Left ventricle myocardium inferior (tissue), 1 donor: Measurements from ENCODE around the gene IMP4. TPM values are rescaled to one million over a fixed set of nuclear protein-coding genes. Genes with fewer than 3 reads are reported as not detected.
"Not testable (repeated sequence)": the region's sequence is repeated elsewhere in the genome, so short reads cannot be mapped to it uniquely, and the experiment has no call there.

Source experiments
- DNase-seq: peaks from one replicate; pipeline ENCODE4 v3.0.0-alpha.2; 2020
- H3K27ac ChIP-seq: fragments of 200-600 bp; replicated peaks from 2 replicates; pipeline ENCODE4 v1.8.0; 2021
- H3K27me3 ChIP-seq: fragments of 200-600 bp; 2 replicates; pipeline ENCODE4 v1.8.0; 2021; ENCODE audit warnings: low read depth
- H3K36me3 ChIP-seq: fragments of 200-600 bp; 2 replicates; pipeline ENCODE4 v1.8.0; 2021
- H3K4me1 ChIP-seq: fragments of 200-600 bp; 2 replicates; pipeline ENCODE4 v1.8.0; 2021
- H3K4me3 ChIP-seq: fragments of 200-600 bp; 2 replicates; pipeline ENCODE4 v1.8.0; 2021; ENCODE audit warnings: mild to moderate bottlenecking, moderate library complexity
- H3K9me3 ChIP-seq: fragments of 200-600 bp; replicated peaks from 2 replicates; pipeline ENCODE4 v1.8.0; 2021
- intact Hi-C: fragments of 100-400 bp; cut with micrococcal nuclease; formaldehyde crosslinking; loops from one replicate; pipeline ENCODE4 v1.11.0; 2022
- total RNA-seq: library from RNA; stranded (reverse); fragmentation: NEBNext Ultra II Directional; extraction: Animal tissue kit (Norgen Biotek cat#: 25700); gene quantifications from one replicate; pipeline ENCODE4 v1.2.1, GENCODE V29; 2021
- TF ChIP-seq, protein P1 (sequence below): fragments of 200-600 bp; IDR thresholded peaks from 2 replicates; pipeline ENCODE4 v1.8.0; 2021; ENCODE audit warnings: antibody characterized with exemption, mild to moderate bottlenecking, borderline replicate concordance
- donor health status: DM: no; HTN: yes; CAD: no; lungs with severe emphysema.

IMP4 gene
- total RNA-seq, 1 donor from 2014 or later, result 57.2 TPM

DNA sequence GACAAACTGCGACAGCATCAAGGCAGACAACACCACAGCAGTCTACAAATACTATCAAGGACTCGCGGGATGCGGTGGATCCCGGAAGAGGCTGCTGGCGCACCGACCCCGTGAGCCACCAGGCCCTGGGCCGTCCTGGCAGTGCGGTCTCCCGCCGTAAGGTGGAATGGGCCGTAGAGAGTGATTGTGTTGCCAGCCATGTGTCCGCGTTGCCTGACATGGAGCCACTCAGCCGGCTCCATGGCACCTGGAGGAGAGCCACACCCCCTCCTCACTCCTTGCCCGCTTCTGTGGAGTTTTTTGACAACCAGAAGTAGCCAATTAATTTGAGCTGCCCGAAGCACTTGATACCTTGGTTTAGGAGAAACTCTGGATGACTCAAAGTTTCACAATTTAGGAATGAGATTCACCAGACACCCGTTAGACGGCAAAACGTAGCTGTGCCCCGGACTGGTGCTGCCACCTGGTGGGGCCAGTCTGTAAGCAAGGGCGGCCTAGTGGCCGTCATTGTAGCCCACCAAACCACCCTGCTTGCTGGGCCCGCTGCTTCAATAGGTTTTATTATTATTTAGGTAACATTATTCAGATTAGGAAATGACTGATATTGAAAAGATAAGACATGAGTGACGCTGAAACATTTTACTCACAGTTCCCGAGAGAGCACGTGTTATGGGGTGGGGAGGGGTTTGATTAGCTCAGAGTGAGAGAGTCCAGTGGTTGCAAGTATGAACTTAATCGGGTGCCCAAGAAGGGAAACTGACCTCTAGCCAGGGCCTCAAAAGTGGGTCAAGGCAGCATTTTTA lies 10.2 kb upstream of the IMP4 start:
- peaks cover 13% of the 10 kb centered on the region for H3K4me1 ChIP-seq
- peak overlapping the region; percentile 33 for H3K4me3 ChIP-seq
- intact Hi-C loops, result no loop called here
- no peak overlapping the region for H3K27ac ChIP-seq
- H3K36me3 ChIP-seq, result no peaks in the 10 kb centered on the region
- peak; percentile 71 for DNase-seq
- H3K9me3 ChIP-seq, result peaks cover 4% of the 10 kb centered on the region
- TF ChIP-seq, protein P1, sequence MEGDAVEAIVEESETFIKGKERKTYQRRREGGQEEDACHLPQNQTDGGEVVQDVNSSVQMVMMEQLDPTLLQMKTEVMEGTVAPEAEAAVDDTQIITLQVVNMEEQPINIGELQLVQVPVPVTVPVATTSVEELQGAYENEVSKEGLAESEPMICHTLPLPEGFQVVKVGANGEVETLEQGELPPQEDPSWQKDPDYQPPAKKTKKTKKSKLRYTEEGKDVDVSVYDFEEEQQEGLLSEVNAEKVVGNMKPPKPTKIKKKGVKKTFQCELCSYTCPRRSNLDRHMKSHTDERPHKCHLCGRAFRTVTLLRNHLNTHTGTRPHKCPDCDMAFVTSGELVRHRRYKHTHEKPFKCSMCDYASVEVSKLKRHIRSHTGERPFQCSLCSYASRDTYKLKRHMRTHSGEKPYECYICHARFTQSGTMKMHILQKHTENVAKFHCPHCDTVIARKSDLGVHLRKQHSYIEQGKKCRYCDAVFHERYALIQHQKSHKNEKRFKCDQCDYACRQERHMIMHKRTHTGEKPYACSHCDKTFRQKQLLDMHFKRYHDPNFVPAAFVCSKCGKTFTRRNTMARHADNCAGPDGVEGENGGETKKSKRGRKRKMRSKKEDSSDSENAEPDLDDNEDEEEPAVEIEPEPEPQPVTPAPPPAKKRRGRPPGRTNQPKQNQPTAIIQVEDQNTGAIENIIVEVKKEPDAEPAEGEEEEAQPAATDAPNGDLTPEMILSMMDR, result peak; percentile 97
- H3K27me3 ChIP-seq, result peaks cover 48% of the 10 kb centered on the region

DNA sequence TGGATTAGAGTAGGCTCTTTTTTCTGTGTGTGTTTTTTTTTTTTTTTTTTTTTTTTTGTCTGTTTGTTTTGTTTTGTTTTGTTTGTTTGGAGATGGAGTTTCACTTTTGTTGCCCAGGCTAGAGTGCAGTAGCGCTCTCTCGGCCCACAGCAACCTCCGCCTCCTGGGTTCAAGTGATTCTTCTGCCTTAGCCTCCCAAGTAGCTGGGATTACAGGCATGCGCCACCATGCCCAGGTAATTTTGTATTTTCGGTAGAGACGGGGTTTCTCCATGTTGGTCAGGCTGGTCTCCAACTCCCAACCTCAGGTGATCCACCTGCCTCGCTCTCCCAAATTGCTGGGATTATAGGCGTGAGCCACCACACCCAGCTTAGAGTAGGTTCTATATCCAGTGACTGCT lies 9.4 kb upstream of the IMP4 start:
- peaks cover 40% of the 10 kb centered on the region for H3K27me3 ChIP-seq
- H3K4me3 ChIP-seq, H3K36me3 ChIP-seq, H3K27ac ChIP-seq, intact Hi-C loops, H3K9me3 ChIP-seq, DNase-seq: not testable (repeated sequence)
- H3K4me1 ChIP-seq, result peaks cover 15% of the 10 kb centered on the region

DNA sequence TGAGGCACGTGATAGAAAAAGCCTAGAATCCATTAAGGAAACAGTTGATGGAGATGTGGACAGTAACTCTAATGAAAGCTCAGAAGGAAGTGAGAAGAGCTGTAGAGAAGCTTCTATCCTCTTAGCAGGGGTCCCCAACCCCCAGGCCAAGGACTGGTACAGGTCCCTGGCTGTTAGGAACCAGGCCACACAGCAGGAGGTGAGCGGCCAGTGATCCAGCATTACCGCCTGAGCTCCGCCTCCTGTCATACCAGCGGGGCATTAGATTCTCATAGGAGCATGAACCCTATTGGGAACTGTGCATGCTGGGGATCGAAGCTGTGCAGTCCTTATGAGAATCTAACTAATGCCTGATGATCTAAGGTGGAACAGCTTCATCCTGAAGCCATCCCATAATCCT lies 8.7 kb upstream of the IMP4 start:
- intact Hi-C loops, result no loop called here
- no peak overlapping the region for H3K27ac ChIP-seq
- peaks cover 15% of the 10 kb centered on the region for H3K4me1 ChIP-seq
- DNase-seq, result no peak
- H3K9me3 ChIP-seq, result peaks cover 4% of the 10 kb centered on the region
- TF ChIP-seq, protein P1, result no peak
- H3K4me3 ChIP-seq, result no peak overlapping the region
- peaks cover 33% of the 10 kb centered on the region for H3K27me3 ChIP-seq
- H3K36me3 ChIP-seq, result peaks cover 10% of the 10 kb centered on the region

DNA sequence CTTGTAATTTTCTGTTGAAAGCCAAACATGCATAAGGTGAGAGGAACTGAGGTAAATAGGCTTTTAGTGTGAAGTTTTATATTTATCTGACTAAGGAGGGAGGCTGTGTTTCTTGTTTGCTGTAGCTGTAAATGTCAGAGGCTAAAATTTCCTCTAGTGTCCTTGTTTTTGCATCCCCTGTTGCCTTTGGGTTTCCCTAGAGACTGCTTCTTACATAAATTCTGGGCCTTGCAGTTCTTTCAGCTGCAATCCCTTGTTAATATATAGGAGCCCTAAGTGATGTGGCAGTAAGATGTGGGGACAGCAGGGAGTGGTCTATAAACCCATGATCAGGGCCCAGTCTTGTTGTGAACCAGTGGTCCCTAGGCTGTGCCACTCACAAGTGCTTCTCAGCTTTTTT lies 7.5 kb upstream of the IMP4 start:
- peaks cover 4% of the 10 kb centered on the region for H3K9me3 ChIP-seq
- TF ChIP-seq, protein P1, result no peak
- no peak for DNase-seq
- H3K4me3 ChIP-seq, result no peak overlapping the region
- intact Hi-C loops, result no loop called here
- H3K27ac ChIP-seq, result no peak overlapping the region
- peaks cover 15% of the 10 kb centered on the region for H3K4me1 ChIP-seq
- peaks cover 22% of the 10 kb centered on the region for H3K36me3 ChIP-seq
- peaks cover 21% of the 10 kb centered on the region for H3K27me3 ChIP-seq

DNA sequence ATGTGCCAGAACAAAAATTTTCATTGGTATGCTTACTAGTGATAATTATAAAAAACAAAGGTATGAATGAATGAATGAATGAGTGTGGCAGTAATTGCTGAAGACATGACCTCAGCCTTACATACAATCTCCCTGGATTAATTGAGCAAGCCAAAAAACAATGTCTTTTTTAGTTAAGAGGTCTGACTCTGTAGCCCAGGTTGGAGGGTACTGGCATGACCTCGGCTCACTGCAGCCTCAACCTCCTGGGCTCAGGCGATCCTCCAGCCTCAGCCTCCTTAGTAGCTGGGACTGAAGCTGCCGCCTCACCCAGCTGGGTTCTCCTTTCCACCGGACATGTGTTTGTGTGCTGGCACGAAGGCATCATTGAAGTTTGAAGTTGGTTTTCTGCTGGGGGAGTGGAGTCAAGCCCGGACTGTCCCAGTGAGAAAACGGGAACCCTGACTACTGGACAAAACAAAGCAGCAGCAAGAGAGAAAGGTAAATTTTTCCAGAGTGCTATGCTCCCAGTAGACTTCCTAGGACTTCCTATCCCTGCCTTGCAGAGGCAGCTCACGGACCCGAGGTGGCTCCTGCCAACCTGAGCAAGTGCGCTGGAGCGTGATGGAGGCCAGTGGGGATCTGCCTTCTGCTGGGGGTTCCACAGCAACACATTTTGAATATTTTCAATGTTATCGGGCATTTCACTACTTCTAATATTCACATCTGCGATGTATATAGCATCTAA lies 6.4 kb upstream of the IMP4 start:
- H3K4me3 ChIP-seq, result peak overlapping the region; percentile 61
- no peak overlapping the region for H3K27ac ChIP-seq

More for the DNA sequence above, 6.4 kb upstream of the IMP4 start:
- H3K27me3 ChIP-seq, result peaks cover 11% of the 10 kb centered on the region
- H3K9me3 ChIP-seq, result peaks cover 4% of the 10 kb centered on the region
- peaks cover 25% of the 10 kb centered on the region for H3K36me3 ChIP-seq
- TF ChIP-seq, protein P1, result no peak
- intact Hi-C loops, result no loop called here
- no peak for DNase-seq
- H3K4me1 ChIP-seq, result peaks cover 23% of the 10 kb centered on the region
